Activated naive CD4-positive, alpha-beta T cell treated with anti-CD3 and anti-CD28 coated beads, Interleukin-2, amount 50 U/mL, for 24 hours (primary cell): ENCODE results near the gene ETV2.
A peak's percentile ranks its signal among the peaks of the same experiment; 100 is the strongest.
"Not testable (repeated sequence)": the region's sequence is repeated elsewhere in the genome, so short reads cannot be mapped to it uniquely, and the experiment has no call there.

Experiments
- H3K27ac Mint-ChIP-seq: one replicate; pipeline ENCODE4 v1.8.0; 2021; ENCODE audit warnings: mild to moderate bottlenecking, mixed read lengths
- H3K27me3 Mint-ChIP-seq: one replicate; pipeline ENCODE4 v1.8.0; 2021; ENCODE audit warnings: mixed read lengths
- H3K36me3 Mint-ChIP-seq: one replicate; pipeline ENCODE4 v1.8.0; 2021; ENCODE audit warnings: mixed read lengths
- H3K4me1 Mint-ChIP-seq: one replicate; pipeline ENCODE4 v1.8.0; 2021; ENCODE audit warnings: mixed read lengths
- H3K4me3 Mint-ChIP-seq: one replicate; pipeline ENCODE4 v1.8.0; 2021; ENCODE audit warnings: mild to moderate bottlenecking, mixed read lengths
- H3K9me3 Mint-ChIP-seq: one replicate; pipeline ENCODE4 v1.8.0; 2021; ENCODE audit warnings: mixed read lengths

The ETV2 gene

DNA sequence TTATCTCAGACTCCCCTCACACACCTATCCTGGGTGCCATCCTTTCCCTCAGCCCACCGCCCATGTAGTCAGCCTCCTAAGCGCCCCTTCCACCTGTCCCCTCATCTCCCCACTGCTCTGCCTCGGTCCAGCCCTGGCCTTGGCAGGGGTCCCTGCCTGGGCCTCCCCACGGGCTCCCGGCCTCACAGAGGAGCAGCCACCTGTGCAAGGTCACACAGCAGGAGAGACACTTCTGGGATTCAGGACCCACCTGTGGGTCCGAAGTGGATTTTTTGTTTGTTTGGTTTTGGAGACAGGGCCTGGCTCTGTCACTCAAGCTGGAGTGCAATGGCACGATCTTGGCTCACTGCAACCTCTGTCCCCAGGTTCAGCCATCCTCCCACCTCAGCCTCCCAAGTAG, 24.1 kb downstream of the ETV2 start:
- Mint-ChIP-seq H3K4me3 (no peak overlapping the region), H3K9me3 (no peaks in the 10 kb centered on the region), H3K27ac (no peak overlapping the region), H3K4me1 (peaks cover 3% of the 10 kb centered on the region), H3K36me3 (peaks cover 3% of the 10 kb centered on the region), H3K27me3 (peaks cover 3% of the 10 kb centered on the region)

DNA sequence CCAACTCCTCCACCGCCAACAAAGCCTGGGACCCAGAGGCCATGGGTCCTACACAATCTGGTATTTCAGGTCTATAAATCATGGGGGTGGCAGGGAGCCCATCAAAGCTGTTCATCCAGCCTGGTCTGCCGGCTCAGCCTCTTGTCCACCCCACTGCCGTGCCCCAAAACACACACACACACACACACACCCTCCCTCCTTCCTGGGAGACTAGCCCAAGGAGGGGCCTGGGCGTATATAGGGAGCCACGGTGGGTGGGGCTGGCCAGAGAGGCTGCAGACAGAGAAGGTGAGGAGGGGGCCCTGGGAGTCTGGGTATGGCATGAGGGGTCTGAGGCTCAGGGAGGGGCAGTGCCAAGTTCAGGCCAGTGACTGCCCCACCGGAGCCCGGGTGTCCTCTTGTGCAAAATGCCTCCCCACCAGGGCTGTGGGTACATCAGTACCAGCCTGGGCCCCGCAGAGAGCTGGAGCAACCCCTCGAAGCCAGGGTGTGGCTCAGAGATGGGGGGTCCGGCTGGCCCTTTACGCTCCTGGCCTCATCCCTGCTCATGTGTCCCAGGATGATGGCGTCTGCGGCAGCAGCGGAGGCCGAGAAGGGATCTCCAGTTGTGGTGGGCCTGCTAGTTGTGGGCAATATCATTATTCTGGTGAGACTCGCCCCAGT, 24.8 kb downstream of the ETV2 start, which contains the start of gene UPK1A:
Gene UPK1A, plus strand, starts transcription at position 267 of the 663 bp plus-strand sequence. Its CDS starts 296 bp downstream, at position 563.
- H3K36me3 Mint-ChIP-seq: peaks cover 3% of the 10 kb centered on the region
- H3K27ac Mint-ChIP-seq: no peak within 1 kb of the TSS
- H3K4me1 Mint-ChIP-seq: peaks cover 3% of the 10 kb centered on the region
- no peaks in the 10 kb centered on the region for H3K9me3 Mint-ChIP-seq
- H3K27me3 Mint-ChIP-seq: peaks cover 4% of the 10 kb centered on the region
- H3K4me3 Mint-ChIP-seq: no peak within 1 kb of the TSS

DNA sequence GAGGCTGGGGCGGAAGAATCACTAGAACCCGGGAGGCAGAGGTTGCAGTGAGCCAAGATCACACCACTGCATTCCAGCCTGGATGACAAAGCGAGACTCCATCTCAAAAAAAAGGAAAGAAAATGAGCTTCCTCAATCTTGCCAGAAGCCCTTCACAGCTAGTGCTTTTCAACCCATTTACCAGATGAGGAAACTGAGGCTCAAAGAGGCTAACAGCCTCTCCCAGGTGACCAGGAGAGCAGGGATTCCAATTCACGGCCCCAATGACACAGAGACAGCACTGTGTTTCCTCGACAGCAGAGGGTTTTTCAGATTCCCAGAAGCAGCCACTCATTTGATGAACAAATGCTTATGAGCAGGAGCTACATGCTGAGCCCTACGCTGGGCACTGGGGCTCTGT, 28.0 kb downstream of the ETV2 start:
- no peak overlapping the region for H3K4me3 Mint-ChIP-seq
- peaks cover 8% of the 10 kb centered on the region for H3K4me1 Mint-ChIP-seq
- H3K27ac Mint-ChIP-seq: no peak overlapping the region
- H3K9me3 Mint-ChIP-seq: no peaks in the 10 kb centered on the region
- no peaks in the 10 kb centered on the region for H3K36me3 Mint-ChIP-seq
- peaks cover 10% of the 10 kb centered on the region for H3K27me3 Mint-ChIP-seq

DNA sequence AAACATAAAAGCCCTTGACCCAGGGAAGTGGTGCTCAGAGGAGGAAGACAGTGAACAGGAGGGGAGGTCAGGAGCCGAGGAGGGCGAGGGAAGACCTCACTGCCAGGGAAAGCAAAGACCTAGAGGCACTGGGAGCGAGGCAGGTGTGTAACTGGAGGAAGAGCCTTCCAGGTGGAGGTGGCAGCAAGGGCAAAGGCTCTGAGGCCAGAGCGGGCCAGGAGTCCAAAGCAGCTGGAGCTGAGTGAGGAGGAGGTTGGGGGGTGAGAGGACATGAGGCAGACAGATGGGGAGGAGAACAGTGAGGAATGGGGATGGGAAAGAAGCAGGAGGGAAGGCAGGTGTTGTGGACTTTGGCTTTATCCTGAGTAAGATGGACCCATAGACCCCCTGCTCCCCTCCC, 28.4 kb downstream of the ETV2 start:
- Mint-ChIP-seq H3K27ac (no peak overlapping the region), H3K27me3 (peaks cover 10% of the 10 kb centered on the region)

DNA sequence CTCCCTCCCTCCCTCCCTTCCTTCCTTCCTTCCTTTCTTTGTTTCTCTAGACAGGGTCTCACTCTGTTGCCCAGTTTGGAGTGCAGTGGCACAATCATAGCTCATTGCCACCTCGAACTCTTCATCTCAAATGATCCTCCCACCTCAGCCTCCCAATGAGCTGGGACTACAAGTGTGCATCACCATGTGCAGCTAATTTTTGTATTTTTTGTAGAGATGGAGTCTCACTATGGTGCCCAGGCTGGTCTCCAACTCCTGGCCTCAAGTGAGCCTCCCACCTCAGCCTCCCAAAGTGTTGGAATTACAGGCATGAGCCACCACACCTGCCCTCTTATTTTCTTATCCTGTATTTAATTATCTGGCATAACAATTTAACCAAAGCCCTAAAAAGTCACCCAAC, 29.1 kb downstream of the ETV2 start:
- Mint-ChIP-seq H3K4me3 (no peak overlapping the region), H3K9me3 (no peaks in the 10 kb centered on the region), H3K4me1 (peaks cover 8% of the 10 kb centered on the region), H3K36me3 (no peaks in the 10 kb centered on the region), H3K27ac (no peak overlapping the region), H3K27me3 (peaks cover 10% of the 10 kb centered on the region)

More for the DNA sequence above, 28.4 kb downstream of the ETV2 start:
- H3K9me3 Mint-ChIP-seq: no peaks in the 10 kb centered on the region
- no peak overlapping the region for H3K4me3 Mint-ChIP-seq
- H3K4me1 Mint-ChIP-seq: peaks cover 8% of the 10 kb centered on the region
- H3K36me3 Mint-ChIP-seq: no peaks in the 10 kb centered on the region

DNA sequence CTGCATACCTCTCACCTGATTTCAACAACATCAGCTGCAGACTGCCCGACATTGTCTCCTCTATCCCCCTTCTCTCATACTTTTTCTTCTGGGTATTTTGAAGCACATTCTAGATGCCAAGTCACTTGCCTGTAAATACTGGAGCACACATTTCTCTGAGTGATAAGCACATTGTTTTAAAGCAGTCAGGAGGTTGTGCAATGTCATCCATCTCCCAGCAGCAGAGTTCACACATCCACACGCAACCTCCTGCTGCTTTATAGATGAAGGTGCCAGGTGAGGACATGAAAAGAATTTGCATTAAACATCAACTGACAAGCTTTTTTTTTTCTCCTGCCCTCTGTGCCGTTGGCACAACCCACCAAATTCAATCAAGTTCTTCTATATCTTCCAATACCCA, 30.3 kb downstream of the ETV2 start:
- H3K9me3 Mint-ChIP-seq: no peaks in the 10 kb centered on the region
- peak overlapping the region; percentile 57 for H3K27ac Mint-ChIP-seq
- peaks cover 8% of the 10 kb centered on the region for H3K4me1 Mint-ChIP-seq
- peaks cover 12% of the 10 kb centered on the region for H3K27me3 Mint-ChIP-seq
- H3K4me3 Mint-ChIP-seq: no peak overlapping the region
- no peaks in the 10 kb centered on the region for H3K36me3 Mint-ChIP-seq

DNA sequence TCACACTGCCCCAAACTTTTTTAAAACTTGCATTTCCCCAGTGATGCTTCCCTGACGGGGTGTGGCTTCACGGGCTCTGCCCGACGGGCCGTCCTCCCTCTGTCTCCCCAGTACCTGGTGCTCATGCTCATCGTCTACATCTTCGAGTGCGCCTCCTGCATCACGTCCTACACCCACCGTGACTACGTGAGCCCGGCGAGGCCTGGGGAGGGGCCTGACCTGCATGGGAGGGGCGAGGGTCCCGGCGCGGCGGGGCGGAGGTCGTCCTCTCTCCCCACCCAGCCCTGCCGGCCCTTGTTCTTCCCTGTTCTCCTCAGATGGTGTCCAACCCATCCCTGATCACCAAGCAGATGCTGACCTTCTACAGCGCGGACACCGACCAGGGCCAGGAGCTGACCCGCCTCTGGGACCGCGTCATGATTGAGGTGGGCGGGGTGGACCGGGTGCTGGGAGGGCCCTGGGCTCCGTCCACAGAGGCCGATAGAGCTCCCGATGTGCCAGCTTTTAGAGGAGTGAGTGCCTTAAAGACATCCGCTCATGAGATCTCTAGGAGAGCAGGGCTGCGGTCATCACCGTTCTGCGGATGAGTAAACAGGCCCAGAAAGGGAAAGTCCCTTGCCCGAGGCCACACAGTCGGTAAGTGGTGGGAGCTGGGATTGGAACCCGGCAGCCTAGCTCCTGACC, 31.7 kb downstream of the ETV2 start:
- Mint-ChIP-seq H3K27me3 (peaks cover 12% of the 10 kb centered on the region), H3K9me3 (no peaks in the 10 kb centered on the region), H3K27ac (no peak overlapping the region), H3K36me3 (no peaks in the 10 kb centered on the region), H3K4me1 (peaks cover 8% of the 10 kb centered on the region), H3K4me3 (peak overlapping the region; percentile 70)

DNA sequence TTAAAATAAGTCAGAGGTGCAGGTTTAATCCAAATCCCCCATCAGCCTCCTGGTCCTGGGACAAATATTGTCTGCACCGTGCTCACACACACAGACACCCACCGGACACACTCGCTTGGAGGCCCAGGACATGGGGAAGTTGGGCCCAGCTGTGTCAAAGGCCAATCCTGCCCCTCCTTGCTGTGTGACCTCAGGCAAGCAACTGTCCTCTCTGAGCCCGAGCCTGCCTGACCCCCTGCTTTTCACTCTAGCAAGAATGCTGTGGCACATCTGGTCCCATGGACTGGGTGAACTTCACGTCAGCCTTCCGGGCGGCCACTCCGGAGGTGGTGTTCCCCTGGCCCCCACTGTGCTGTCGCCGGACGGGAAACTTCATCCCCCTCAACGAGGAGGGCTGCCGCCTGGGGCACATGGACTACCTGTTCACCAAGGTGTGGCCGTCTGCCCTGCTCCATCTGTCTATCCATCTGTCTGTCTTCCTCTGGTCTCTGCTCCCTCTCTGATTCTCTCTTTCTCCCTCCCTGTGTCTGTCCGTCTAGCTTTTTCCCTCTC, 34.1 kb downstream of the ETV2 start:
- peaks cover 9% of the 10 kb centered on the region for H3K27me3 Mint-ChIP-seq
- no peaks in the 10 kb centered on the region for H3K9me3 Mint-ChIP-seq
- H3K4me1 Mint-ChIP-seq: peaks cover 8% of the 10 kb centered on the region
- H3K36me3 Mint-ChIP-seq: no peaks in the 10 kb centered on the region
- H3K4me3 Mint-ChIP-seq: no peak overlapping the region
- no peak overlapping the region for H3K27ac Mint-ChIP-seq

DNA sequence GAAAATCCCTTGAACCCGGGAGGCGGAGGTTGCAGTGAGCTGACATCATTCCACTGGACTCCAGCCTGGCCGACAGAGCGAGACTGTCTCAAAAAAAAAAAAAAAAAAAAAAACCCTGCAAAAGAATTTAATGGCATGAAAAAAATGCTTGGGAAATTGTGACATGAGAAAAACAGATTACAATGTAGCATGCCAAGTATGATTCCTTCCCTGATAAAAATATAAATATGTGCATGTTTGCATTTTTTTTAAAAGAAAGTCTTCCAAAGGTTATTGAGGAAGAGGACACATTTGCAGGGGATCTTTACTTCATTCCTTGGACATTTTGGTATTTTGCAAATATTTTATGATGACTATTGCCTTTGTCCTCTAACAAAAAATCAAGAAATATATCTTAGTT, 48.3 kb downstream of the ETV2 start:
- no peak overlapping the region for H3K27ac Mint-ChIP-seq
- H3K9me3 Mint-ChIP-seq: no peaks in the 10 kb centered on the region
- H3K27me3 Mint-ChIP-seq: no peaks in the 10 kb centered on the region
- no peaks in the 10 kb centered on the region for H3K36me3 Mint-ChIP-seq
- no peak overlapping the region for H3K4me3 Mint-ChIP-seq
- no peaks in the 10 kb centered on the region for H3K4me1 Mint-ChIP-seq

DNA sequence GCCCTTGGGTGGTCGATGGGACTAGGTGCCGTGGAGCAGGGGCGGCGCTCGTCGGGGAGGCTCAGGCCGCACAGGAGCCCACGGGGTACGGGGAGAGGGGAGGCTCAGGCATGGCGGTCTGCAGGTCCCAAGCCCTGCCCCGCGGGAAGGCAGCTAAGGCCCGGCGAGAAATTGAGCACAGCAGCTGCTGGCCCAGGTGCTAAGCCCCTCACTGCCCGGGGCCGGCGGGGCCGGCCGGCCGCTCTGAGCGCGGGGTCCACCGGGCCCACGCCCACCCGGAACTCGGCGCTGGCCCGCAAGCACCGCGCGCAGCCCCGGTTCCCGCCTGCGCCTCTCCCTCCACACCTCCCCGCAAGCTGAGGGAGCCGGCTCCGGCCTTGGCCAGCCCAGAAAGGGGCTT, 49.6 kb downstream of the ETV2 start:
- not testable (repeated sequence) for H3K36me3 Mint-ChIP-seq, H3K27me3 Mint-ChIP-seq, H3K4me1 Mint-ChIP-seq, H3K9me3 Mint-ChIP-seq, H3K27ac Mint-ChIP-seq, H3K4me3 Mint-ChIP-seq

DNA sequence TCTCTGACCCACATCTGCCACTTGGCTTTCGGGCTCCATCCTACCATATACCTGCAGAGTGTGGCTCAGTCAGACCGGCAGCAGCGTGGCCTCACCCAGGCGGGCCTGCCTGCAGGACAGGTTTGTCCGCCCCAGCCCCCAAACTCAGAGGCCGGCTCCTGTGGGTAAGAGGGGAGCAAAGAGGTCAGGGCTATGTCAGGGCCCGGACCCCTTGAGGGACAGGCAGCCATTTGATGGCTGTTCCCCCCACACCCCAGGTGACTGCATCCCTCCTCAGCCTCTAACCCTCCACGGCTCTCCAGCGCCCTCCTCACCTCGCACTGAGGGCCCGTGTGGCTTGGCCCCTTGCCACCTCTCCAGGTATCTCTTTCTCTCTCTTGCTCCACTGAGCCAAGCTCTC, 50.5 kb downstream of the ETV2 start:
- Mint-ChIP-seq H3K9me3 (no peaks in the 10 kb centered on the region), H3K27ac (peak overlapping the region; percentile 53), H3K4me3 (no peak overlapping the region), H3K36me3 (no peaks in the 10 kb centered on the region), H3K27me3 (no peaks in the 10 kb centered on the region), H3K4me1 (no peaks in the 10 kb centered on the region)

DNA sequence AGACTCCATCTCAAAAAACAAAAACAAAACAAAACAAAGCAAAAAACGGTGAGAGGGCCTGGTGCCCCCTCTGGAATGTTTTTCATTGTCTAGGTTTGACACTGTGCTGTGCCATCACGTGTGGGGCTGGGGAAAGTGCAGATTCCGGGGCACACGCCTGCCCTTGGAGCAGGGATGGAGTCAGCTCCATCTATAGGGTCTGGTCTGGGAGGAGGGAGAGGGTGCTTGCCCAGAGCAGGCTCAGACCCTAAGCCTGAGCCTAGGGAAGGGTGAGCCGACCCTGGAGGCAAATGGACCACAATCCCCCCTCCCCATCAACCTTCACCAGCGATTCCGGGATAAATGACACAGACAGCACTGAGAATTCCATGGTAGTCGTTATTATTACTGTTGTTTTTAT, 51.9 kb downstream of the ETV2 start:
- H3K9me3 Mint-ChIP-seq: no peaks in the 10 kb centered on the region
- no peaks in the 10 kb centered on the region for H3K4me1 Mint-ChIP-seq
- no peak overlapping the region for H3K27ac Mint-ChIP-seq
- no peaks in the 10 kb centered on the region for H3K27me3 Mint-ChIP-seq
- no peaks in the 10 kb centered on the region for H3K36me3 Mint-ChIP-seq
- no peak overlapping the region for H3K4me3 Mint-ChIP-seq

DNA sequence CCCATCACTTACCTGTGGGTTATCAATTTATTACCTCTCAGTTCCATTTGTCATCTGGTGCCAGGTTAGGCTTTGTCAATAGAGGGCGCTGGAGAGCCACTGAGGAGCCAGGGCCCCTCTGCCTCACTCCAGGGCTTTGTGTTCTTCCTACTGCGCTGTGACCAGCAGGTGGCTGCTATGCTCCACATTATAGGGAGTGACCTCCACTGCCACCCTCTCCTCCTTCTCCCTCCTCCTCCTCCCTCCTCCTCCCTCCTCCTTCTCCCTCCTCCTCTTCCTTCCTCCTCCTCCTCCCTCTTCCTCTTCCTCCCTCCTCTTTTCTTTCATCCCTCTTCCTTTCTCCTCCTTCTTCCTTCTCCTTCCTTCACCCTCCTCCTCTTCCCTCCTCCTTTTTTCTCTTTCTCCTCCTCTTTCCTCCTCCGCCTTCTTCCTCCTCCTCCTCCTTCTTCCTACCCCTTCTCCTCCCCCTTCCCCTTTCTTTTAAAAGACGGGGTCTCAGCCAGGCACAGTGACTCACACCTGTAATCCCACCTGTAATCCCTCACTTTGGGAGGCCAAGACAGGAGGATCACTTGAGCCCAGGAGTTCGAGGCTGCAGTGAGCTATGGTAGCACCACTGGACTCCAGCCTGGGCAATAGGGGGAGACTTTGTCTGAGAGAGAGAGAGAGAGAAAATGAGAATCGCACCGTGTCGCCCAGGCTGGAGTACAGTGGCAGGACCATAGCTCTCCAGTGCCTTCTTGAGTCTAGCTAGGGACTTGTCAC, 52.5 kb downstream of the ETV2 start:
- H3K4me3 Mint-ChIP-seq: no peak overlapping the region

More for the DNA sequence above, 52.5 kb downstream of the ETV2 start:
- H3K9me3 Mint-ChIP-seq: no peaks in the 10 kb centered on the region
- no peaks in the 10 kb centered on the region for H3K36me3 Mint-ChIP-seq
- no peak overlapping the region for H3K27ac Mint-ChIP-seq
- no peaks in the 10 kb centered on the region for H3K27me3 Mint-ChIP-seq
- no peaks in the 10 kb centered on the region for H3K4me1 Mint-ChIP-seq
